HEK293 (cell line): ENCODE data around the gene MAK.

Source experiments
- EGR2 ChIP-seq: fragments of 450-650 bp; formaldehyde crosslinking; IDR thresholded peaks from 2 replicates; pipeline ENCODE4 v1.5.1; 2016; ENCODE audit warnings: low read depth, missing biosample characterization, missing genetic modification characterization
- HIC1 ChIP-seq: fragments of 450-650 bp; formaldehyde crosslinking; IDR thresholded peaks from 2 replicates; pipeline ENCODE4 v1.5.1; 2016; ENCODE audit warnings: missing biosample characterization, missing genetic modification characterization
- HOXD13 ChIP-seq: sonication (generic); formaldehyde crosslinking; IDR thresholded peaks from 2 replicates; pipeline ENCODE4 v1.8.0; 2022; ENCODE audit warnings: missing genetic modification reagents, borderline replicate concordance
- KLF7 ChIP-seq: fragments of 450-650 bp; formaldehyde crosslinking; IDR thresholded peaks from 2 replicates; pipeline ENCODE4 v1.5.1; 2016; ENCODE audit warnings: missing biosample characterization, missing genetic modification characterization, borderline replicate concordance
- OVOL3 ChIP-seq: fragments of 450-650 bp; formaldehyde crosslinking; IDR thresholded peaks from 2 replicates; pipeline ENCODE4 v1.5.1; 2016; ENCODE audit warnings: missing biosample characterization, missing genetic modification characterization
- SALL2 ChIP-seq: fragments of 450-650 bp; formaldehyde crosslinking; IDR thresholded peaks from 2 replicates; pipeline ENCODE4 v1.5.0; 2017; ENCODE audit warnings: missing biosample characterization, mild to moderate bottlenecking, missing genetic modification characterization, borderline replicate concordance
- SP2 ChIP-seq: fragments of 450-650 bp; formaldehyde crosslinking; IDR thresholded peaks from 2 replicates; pipeline ENCODE4 v1.5.1; 2016; ENCODE audit warnings: missing biosample characterization, missing genetic modification characterization
- TCF7L2 ChIP-seq: IDR thresholded peaks from 2 replicates; pipeline ENCODE4 v1.6.1; 2011; ENCODE audit warnings: low read depth, mild to moderate bottlenecking, inconsistent platforms, low read length, moderate library complexity, borderline replicate concordance
- ZBTB1 ChIP-seq: fragments of 450-650 bp; formaldehyde crosslinking; IDR thresholded peaks from 2 replicates; pipeline ENCODE4 v1.5.1; 2016; ENCODE audit warnings: missing biosample characterization, missing genetic modification characterization
- ZFP41 ChIP-seq: fragments of 450-650 bp; formaldehyde crosslinking; IDR thresholded peaks from 2 replicates; pipeline ENCODE4 v1.5.1; 2016; ENCODE audit warnings: missing biosample characterization, missing genetic modification characterization, borderline replicate concordance
- ZNF138 ChIP-seq: fragments of 450-650 bp; formaldehyde crosslinking; IDR thresholded peaks from 2 replicates; pipeline ENCODE4 v1.5.1; 2016; ENCODE audit warnings: missing biosample characterization, missing genetic modification characterization, borderline replicate concordance
- ZNF140 ChIP-seq: fragments of 450-650 bp; formaldehyde crosslinking; IDR thresholded peaks from 2 replicates; pipeline ENCODE4 v1.5.1; 2016; ENCODE audit warnings: missing biosample characterization, missing genetic modification characterization
- ZNF19 ChIP-seq: fragments of 450-650 bp; formaldehyde crosslinking; IDR thresholded peaks from 2 replicates; pipeline ENCODE4; 2016; ENCODE audit warnings: missing biosample characterization, missing genetic modification characterization, low read depth
- ZNF311 ChIP-seq: fragments of 450-650 bp; formaldehyde crosslinking; IDR thresholded peaks from 2 replicates; pipeline ENCODE4 v1.5.1; 2017; ENCODE audit warnings: missing biosample characterization, missing genetic modification characterization, borderline replicate concordance
- ZNF391 ChIP-seq: fragments of 450-650 bp; formaldehyde crosslinking; IDR thresholded peaks from 2 replicates; pipeline ENCODE4 v1.5.1; 2016; ENCODE audit warnings: low read depth, missing biosample characterization, missing genetic modification characterization, borderline replicate concordance
- ZNF423 ChIP-seq: fragments of 450-650 bp; formaldehyde crosslinking; IDR thresholded peaks from 2 replicates; pipeline ENCODE4 v1.5.1; 2016; ENCODE audit warnings: missing biosample characterization, missing genetic modification characterization
- ZNF530 ChIP-seq: fragments of 450-650 bp; formaldehyde crosslinking; IDR thresholded peaks from 2 replicates; pipeline ENCODE4 v1.5.1; 2016; ENCODE audit warnings: low read depth, missing biosample characterization, missing genetic modification characterization
- ZNF596 ChIP-seq: fragments of 450-650 bp; IDR thresholded peaks from 2 replicates; pipeline ENCODE4 v1.5.0; 2018; ENCODE audit warnings: missing biosample characterization, mild to moderate bottlenecking, missing genetic modification characterization, moderate library complexity
- ZNF654 ChIP-seq: fragments of 450-650 bp; formaldehyde crosslinking; IDR thresholded peaks from 2 replicates; pipeline ENCODE4 v1.5.1; 2016; ENCODE audit warnings: low read depth, missing biosample characterization, missing genetic modification characterization
- ZNF658 ChIP-seq: fragments of 450-650 bp; formaldehyde crosslinking; IDR thresholded peaks from 2 replicates; pipeline ENCODE4; 2016; ENCODE audit warnings: missing biosample characterization, missing genetic modification characterization
- ZNF791 ChIP-seq: fragments of 450-650 bp; formaldehyde crosslinking; IDR thresholded peaks from 2 replicates; pipeline ENCODE4 v1.5.1; 2016; ENCODE audit warnings: missing biosample characterization, missing genetic modification characterization
- ZSCAN23 ChIP-seq: fragments of 450-650 bp; formaldehyde crosslinking; IDR thresholded peaks from 2 replicates; pipeline ENCODE4 v1.5.1; 2016; ENCODE audit warnings: missing biosample characterization, missing genetic modification characterization
- TF ChIP-seq, protein P1 (sequence below): fragments of 450-650 bp; formaldehyde crosslinking; IDR thresholded peaks from 2 replicates; pipeline ENCODE4 v1.5.1; 2016; ENCODE audit warnings: missing biosample characterization, missing genetic modification characterization
- TF ChIP-seq, protein P2 (sequence below): fragments of 450-650 bp; formaldehyde crosslinking; IDR thresholded peaks from 2 replicates; pipeline ENCODE4 v1.5.1; 2016; ENCODE audit warnings: missing biosample characterization, missing genetic modification characterization
- TF ChIP-seq, protein P3 (sequence below): fragments of 450-650 bp; formaldehyde crosslinking; IDR thresholded peaks from 2 replicates; pipeline ENCODE4 v1.5.1; 2016; ENCODE audit warnings: missing biosample characterization, missing genetic modification characterization
- TF ChIP-seq, protein P4 (sequence below): fragments of 450-650 bp; formaldehyde crosslinking; IDR thresholded peaks from 2 replicates; pipeline ENCODE4 v1.5.1; 2016; ENCODE audit warnings: missing biosample characterization, missing genetic modification characterization

Gene MAK

DNA sequence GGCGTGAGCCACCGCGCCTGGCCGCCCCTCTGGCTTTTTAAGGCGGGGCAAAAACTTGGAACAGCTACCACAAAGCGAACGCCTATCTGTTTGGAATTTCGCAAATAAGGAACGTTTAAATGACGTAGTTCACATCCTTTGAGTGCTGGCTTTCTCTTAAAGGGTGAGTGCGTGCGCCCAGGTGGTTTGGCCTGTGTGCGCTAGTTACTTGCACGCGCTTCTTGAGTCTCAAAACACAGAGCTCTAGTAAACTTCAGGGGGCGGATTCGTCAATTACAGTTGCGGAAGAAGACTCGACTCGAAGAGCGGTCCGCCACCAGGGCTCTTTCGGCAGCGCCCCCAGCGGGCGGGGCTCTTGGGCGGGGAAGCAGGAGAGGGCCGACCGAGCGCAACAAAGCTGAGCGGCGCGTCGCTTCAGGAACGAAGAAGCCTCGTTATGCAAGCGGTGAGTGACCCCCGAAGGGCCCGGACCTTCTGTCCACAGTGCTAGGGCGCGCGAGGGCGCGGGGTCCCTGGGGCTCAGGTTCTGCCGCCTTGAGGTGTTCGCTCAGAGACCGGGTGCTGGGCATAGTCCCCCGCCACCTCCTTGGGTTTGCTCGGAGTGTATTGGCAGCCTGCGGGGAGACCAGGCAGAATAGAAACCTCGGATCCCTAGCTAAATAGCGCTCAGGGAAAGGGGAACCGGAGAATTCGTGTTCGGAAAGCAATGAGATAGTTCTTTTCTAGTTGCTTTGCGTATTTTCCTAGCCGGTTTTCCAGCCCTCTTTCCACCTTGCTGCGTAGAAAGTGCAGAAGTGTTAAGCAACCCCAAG lies 48.6 kb upstream of the MAK start, which contains the start of gene SYCP2L (continued):
- TF ChIP-seq ZSCAN23 (tag by site-specific recombination) = no peak
- no peak for TF ChIP-seq TCF7L2
- TF ChIP-seq ZNF138 (tag by site-specific recombination) = no peak
- TF ChIP-seq, protein P1, sequence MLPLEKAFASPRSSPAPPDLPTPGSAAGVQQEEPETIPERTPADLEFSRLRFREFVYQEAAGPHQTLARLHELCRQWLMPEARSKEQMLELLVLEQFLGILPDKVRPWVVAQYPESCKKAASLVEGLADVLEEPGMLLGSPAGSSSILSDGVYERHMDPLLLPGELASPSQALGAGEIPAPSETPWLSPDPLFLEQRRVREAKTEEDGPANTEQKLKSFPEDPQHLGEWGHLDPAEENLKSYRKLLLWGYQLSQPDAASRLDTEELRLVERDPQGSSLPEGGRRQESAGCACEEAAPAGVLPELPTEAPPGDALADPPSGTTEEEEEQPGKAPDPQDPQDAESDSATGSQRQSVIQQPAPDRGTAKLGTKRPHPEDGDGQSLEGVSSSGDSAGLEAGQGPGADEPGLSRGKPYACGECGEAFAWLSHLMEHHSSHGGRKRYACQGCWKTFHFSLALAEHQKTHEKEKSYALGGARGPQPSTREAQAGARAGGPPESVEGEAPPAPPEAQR = no peak
- no peak for TF ChIP-seq ZNF596 (tag by site-specific recombination)
- no peak for TF ChIP-seq ZNF140 (tag by site-specific recombination)
- TF ChIP-seq ZNF311 (tag by site-specific recombination) = no peak
- peak; percentile 79 for TF ChIP-seq SP2 (tag by site-specific recombination)
- peak; percentile 27; the same call in 1 of the 2 replicates for TF ChIP-seq OVOL3 (tag by site-specific recombination)
- TF ChIP-seq ZBTB1 (tag by site-specific recombination) = no peak
- no peak for TF ChIP-seq SALL2
- TF ChIP-seq EGR2 (tag by site-specific recombination) = no peak
- TF ChIP-seq ZNF423 (tag by site-specific recombination) = 0 out of 2 replicates have a peak, but pooled peaks have one; percentile 63
- TF ChIP-seq KLF7 (tag by site-specific recombination) = peak; percentile 35; the same call in 1 of the 2 replicates
- TF ChIP-seq ZNF654 = no peak
- TF ChIP-seq ZNF391 (tag by site-specific recombination) = no peak
- no peak for TF ChIP-seq ZNF530 (tag by site-specific recombination)
- TF ChIP-seq, protein P2, sequence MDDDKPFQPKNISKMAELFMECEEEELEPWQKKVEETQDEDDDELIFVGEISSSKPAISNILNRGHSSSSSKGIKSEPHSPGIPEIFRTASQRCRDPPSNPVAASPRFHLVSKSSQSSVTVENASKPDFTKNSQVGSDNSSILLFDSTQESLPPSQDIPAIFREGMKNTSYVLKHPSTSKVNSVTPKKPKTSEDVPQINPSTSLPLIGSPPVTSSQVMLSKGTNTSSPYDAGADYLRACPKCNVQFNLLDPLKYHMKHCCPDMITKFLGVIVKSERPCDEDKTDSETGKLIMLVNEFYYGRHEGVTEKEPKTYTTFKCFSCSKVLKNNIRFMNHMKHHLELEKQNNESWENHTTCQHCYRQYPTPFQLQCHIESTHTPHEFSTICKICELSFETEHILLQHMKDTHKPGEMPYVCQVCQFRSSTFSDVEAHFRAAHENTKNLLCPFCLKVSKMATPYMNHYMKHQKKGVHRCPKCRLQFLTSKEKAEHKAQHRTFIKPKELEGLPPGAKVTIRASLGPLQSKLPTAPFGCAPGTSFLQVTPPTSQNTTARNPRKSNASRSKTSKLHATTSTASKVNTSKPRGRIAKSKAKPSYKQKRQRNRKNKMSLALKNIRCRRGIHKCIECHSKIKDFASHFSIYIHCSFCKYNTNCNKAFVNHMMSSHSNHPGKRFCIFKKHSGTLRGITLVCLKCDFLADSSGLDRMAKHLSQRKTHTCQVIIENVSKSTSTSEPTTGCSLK (tag by site-specific recombination) = no peak
- TF ChIP-seq ZNF791 (tag by site-specific recombination) = no peak
- no peak for TF ChIP-seq ZFP41 (tag by site-specific recombination)
- TF ChIP-seq HOXD13 (CRISPR knock-in tag) = peak; percentile 47; the same call in 1 of the 2 replicates
- TF ChIP-seq, protein P3, sequence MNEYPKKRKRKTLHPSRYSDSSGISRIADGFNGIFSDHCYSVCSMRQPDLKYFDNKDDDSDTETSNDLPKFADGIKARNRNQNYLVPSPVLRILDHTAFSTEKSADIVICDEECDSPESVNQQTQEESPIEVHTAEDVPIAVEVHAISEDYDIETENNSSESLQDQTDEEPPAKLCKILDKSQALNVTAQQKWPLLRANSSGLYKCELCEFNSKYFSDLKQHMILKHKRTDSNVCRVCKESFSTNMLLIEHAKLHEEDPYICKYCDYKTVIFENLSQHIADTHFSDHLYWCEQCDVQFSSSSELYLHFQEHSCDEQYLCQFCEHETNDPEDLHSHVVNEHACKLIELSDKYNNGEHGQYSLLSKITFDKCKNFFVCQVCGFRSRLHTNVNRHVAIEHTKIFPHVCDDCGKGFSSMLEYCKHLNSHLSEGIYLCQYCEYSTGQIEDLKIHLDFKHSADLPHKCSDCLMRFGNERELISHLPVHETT = no peak; the same call in none of the 2 replicates
- 0 out of 2 replicates have a peak, but pooled peaks have one; percentile 1 for TF ChIP-seq HIC1 (tag by site-specific recombination)
- TF ChIP-seq ZNF658 (tag by site-specific recombination) = no peak
- no peak for TF ChIP-seq ZNF19
- TF ChIP-seq, protein P4, sequence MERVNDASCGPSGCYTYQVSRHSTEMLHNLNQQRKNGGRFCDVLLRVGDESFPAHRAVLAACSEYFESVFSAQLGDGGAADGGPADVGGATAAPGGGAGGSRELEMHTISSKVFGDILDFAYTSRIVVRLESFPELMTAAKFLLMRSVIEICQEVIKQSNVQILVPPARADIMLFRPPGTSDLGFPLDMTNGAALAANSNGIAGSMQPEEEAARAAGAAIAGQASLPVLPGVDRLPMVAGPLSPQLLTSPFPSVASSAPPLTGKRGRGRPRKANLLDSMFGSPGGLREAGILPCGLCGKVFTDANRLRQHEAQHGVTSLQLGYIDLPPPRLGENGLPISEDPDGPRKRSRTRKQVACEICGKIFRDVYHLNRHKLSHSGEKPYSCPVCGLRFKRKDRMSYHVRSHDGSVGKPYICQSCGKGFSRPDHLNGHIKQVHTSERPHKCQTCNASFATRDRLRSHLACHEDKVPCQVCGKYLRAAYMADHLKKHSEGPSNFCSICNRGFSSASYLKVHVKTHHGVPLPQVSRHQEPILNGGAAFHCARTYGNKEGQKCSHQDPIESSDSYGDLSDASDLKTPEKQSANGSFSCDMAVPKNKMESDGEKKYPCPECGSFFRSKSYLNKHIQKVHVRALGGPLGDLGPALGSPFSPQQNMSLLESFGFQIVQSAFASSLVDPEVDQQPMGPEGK (tag by site-specific recombination) = peak; percentile 92
